ENCODE results near the gene SETD2. TPM values are rescaled to one million over a fixed set of nuclear protein-coding genes. Genes with fewer than 3 reads are reported as not detected.
A peak's percentile ranks its signal among the peaks of the same experiment; 100 is the strongest.

The SETD2 gene
- total and polyA plus RNA-seq, 9 of the 15 experiments (the other 6 are each of a cell fraction or from before 2014, with no cell fraction given) = 8.2 to 44.0 (median 33.6) TPM

DNA sequence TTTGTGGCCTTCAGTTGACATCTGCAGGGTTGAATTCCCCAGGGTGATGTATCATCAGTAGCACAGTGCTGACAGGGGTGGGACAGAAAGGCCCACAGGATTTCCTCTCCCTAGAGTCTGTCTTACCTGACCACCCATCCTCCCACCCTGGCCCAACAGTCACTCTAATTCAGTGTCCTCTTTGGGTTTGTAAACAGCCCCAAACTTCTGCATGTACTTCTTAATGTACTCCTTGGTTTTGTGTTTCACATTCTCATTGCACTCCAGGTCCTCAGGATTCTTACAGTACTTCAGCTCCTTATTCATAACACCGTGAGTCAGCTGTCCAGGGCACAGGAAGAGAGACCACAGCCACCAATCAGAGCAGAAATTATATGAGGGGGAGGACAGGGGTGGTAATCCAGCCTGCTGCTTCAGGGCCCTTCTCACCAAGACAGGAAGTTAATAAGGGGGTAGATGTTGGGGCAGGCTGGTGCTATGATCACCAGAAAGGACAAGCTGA lies 146.9 kb downstream of the SETD2 start (continued):
- TF ChIP-seq ZNF224 (CRISPR knock-in tag; IDR thresholded peaks at IDR 0.05) (no peak), XRCC5 (IDR thresholded peaks at IDR 0.05; ENCODE audit: low read depth, low read length) (no peak), CREB1 (IDR thresholded peaks at IDR 0.05) (no peak), CREB1 (CRISPR knock-in tag; IDR thresholded peaks at IDR 0.05) (no peak; the same call in 1 of the 2 replicates), ATF7 (IDR thresholded peaks at IDR 0.05) (peak; percentile 60; the same call in 1 of the 2 replicates), NFIC (IDR thresholded peaks at IDR 0.05) (no peak), ZNF592 (IDR thresholded peaks at IDR 0.05) (peak; percentile 52), MED1 (CRISPR knock-in tag; IDR thresholded peaks at IDR 0.05; ENCODE audit: borderline replicate concordance) (no peak), ZBTB2 (IDR thresholded peaks at IDR 0.05) (no peak; the same call in 1 of the 2 replicates)
- TF ChIP-seq, protein P1, sequence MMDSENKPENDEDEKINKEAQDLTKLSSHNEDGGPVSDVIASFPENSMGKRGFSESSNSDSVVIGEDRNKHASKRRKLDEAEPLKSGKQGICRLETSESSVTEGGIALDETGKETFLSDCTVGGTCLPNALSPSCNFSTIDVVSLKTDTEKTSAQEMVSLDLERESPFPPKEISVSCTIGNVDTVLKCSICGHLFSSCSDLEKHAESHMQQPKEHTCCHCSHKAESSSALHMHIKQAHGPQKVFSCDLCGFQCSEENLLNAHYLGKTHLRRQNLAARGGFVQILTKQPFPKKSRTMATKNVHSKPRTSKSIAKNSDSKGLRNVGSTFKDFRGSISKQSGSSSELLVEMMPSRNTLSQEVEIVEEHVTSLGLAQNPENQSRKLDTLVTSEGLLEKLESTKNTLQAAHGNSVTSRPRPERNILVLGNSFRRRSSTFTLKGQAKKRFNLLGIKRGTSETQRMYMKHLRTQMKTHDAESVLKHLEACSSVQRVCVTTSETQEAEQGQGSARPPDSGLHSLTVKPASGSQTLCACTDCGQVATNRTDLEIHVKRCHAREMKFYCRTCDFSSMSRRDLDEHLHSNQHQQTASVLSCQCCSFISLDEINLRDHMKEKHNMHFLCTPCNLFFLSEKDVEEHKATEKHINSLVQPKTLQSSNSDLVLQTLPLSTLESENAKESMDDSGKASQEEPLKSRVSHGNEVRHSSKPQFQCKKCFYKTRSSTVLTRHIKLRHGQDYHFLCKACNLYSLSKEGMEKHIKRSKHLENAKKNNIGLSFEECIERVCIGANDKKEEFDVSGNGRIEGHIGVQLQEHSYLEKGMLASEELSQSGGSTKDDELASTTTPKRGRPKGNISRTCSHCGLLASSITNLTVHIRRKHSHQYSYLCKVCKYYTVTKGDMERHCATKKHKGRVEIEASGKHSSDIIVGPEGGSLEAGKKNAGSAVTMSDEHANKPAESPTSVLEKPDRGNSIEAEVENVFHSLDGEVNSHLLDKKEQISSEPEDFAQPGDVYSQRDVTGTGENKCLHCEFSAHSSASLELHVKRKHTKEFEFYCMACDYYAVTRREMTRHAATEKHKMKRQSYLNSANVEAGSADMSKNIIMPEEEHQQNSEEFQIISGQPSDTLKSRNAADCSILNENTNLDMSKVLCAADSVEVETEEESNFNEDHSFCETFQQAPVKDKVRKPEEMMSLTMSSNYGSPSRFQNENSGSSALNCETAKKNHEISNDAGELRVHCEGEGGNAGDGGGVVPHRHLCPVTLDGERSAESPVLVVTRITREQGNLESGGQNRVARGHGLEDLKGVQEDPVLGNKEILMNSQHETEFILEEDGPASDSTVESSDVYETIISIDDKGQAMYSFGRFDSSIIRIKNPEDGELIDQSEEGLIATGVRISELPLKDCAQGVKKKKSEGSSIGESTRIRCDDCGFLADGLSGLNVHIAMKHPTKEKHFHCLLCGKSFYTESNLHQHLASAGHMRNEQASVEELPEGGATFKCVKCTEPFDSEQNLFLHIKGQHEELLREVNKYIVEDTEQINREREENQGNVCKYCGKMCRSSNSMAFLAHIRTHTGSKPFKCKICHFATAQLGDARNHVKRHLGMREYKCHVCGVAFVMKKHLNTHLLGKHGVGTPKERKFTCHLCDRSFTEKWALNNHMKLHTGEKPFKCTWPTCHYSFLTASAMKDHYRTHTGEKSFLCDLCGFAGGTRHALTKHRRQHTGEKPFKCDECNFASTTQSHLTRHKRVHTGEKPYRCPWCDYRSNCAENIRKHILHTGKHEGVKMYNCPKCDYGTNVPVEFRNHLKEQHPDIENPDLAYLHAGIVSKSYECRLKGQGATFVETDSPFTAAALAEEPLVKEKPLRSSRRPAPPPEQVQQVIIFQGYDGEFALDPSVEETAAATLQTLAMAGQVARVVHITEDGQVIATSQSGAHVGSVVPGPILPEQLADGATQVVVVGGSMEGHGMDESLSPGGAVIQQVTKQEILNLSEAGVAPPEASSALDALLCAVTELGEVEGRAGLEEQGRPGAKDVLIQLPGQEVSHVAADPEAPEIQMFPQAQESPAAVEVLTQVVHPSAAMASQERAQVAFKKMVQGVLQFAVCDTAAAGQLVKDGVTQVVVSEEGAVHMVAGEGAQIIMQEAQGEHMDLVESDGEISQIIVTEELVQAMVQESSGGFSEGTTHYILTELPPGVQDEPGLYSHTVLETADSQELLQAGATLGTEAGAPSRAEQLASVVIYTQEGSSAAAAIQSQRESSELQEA (IDR thresholded peaks at IDR 0.05; ENCODE audit: low read depth) = no peak
